Fibroblast of lung (primary cell): Measurements from ENCODE around the gene ENO4.

ENCODE experiments used
- CTCF ChIP-seq, 2 donors: IDR thresholded peaks in 1 of 2; conservative IDR thresholded peaks in 1 of 2; 1 replicate in 1 of 2; 2 replicates in 1 of 2; pipeline ENCODE4 v1.5.1; 2011 to 2012; ENCODE audit warnings: low read length in 2 of 2, control low read depth in 1 of 2, inconsistent platforms in 1 of 2, low read depth in 1 of 2, mild to moderate bottlenecking in 1 of 2
- EZH2 ChIP-seq: IDR thresholded peaks from 2 replicates; pipeline ENCODE4 v1.5.1; 2012; ENCODE audit warnings: low read length, control low read depth, mild to moderate bottlenecking; ENCODE audit errors: missing control alignments

GRCh38 chr10:116840389-116841075 is 8.8 kb upstream of the ENO4 start:
- TF ChIP-seq CTCF (conservative IDR thresholded peaks at IDR 0.05 in 1 of 2, IDR thresholded peaks at IDR 0.05 in 1 of 2; ENCODE audit: low read depth in 1 of 2, low read length in 2 of 2) (no peak), EZH2 (no peak)
